HepG2 (cell line): ENCODE measurements around the gene TREML1.

Experiments
- CTCF ChIP-seq: sonication (generic); formaldehyde crosslinking; IDR thresholded peaks from 2 replicates; pipeline ENCODE4 v1.5.0; 2020; ENCODE audit warnings: mild to moderate bottlenecking, missing genetic modification reagents, moderate library complexity
- GLI4 ChIP-seq: sonication (generic); formaldehyde crosslinking; IDR thresholded peaks from 2 replicates; pipeline ENCODE4 v1.5.1; 2020; ENCODE audit warnings: missing genetic modification reagents, mild to moderate bottlenecking, moderate library complexity, borderline replicate concordance
- GTF2F1 ChIP-seq: fragments of 150-350 bp; IDR thresholded peaks from 2 replicates; pipeline ENCODE4 v1.6.1; 2014; ENCODE audit warnings: low read length
- KDM5A ChIP-seq: fragments of 200-600 bp; sonication (generic); IDR thresholded peaks from 2 replicates; pipeline ENCODE4 v1.7.0; 2018; ENCODE audit warnings: antibody characterized with exemption, mild to moderate bottlenecking, low read length, borderline replicate concordance
- POLR2A ChIP-seq, 2 experiments: IDR thresholded peaks; 2 replicates each; pipeline ENCODE4 v1.6.1; 2011; ENCODE audit warnings: low read depth in 2 of 2, low read length in 2 of 2, mild to moderate bottlenecking in 1 of 2, moderate library complexity in 1 of 2; ENCODE audit not compliant: insufficient read depth in 1 of 2
- POLR2AphosphoS5 ChIP-seq: IDR thresholded peaks from 2 replicates; pipeline ENCODE4 v1.6.1; 2012; ENCODE audit warnings: low read depth, low read length
- RXRA ChIP-seq: sonication (generic); formaldehyde crosslinking; IDR thresholded peaks from 2 replicates; pipeline ENCODE4 v1.5.1; 2020; ENCODE audit warnings: missing genetic modification reagents
- SMC3 ChIP-seq: IDR thresholded peaks from 2 replicates; pipeline ENCODE4 v1.6.1; 2011; ENCODE audit warnings: low read length, improper control_type of control experiment
- TAF1 ChIP-seq: sonication (generic); formaldehyde crosslinking; IDR thresholded peaks from 2 replicates; pipeline ENCODE4 v1.4.0; 2020; ENCODE audit warnings: missing genetic modification reagents
- ZC3H4 ChIP-seq: sonication (generic); formaldehyde crosslinking; IDR thresholded peaks from 2 replicates; pipeline ENCODE4 v1.4.0; 2020; ENCODE audit warnings: missing genetic modification reagents, borderline replicate concordance
- ZNF24 ChIP-seq: fragments of 450-650 bp; IDR thresholded peaks from 2 replicates; pipeline ENCODE4 v1.6.1; 2017; ENCODE audit warnings: antibody characterized with exemption, mild to moderate bottlenecking
- ZNF530 ChIP-seq: sonication (generic); formaldehyde crosslinking; IDR thresholded peaks from 2 replicates; pipeline ENCODE4 v1.5.0; 2020; ENCODE audit warnings: low read depth, mild to moderate bottlenecking, missing genetic modification reagents
- ZNF577 ChIP-seq: sonication (generic); formaldehyde crosslinking; IDR thresholded peaks from 2 replicates; pipeline ENCODE4 v1.4.0; 2020; ENCODE audit warnings: mild to moderate bottlenecking, low read depth, missing genetic modification reagents, borderline replicate concordance
- TF ChIP-seq, protein P1 (sequence below): sonication (generic); formaldehyde crosslinking; IDR thresholded peaks from 2 replicates; pipeline ENCODE4 v1.8.1; 2023; ENCODE audit warnings: mild to moderate bottlenecking, missing genetic modification reagents, borderline replicate concordance

GRCh38 chr6:41125282-41125681 lies 28.9 kb downstream of the TREML1 start:
- TF ChIP-seq CTCF (no peak), ZNF530 (no peak), ZNF577 (no peak), GLI4 (CRISPR knock-in tag) (no peak), RXRA (CRISPR knock-in tag) (no peak), ZNF24 (no peak), KDM5A (no peak), POLR2AphosphoS5 (no peak), POLR2A (IDR thresholded peaks at IDR 0.05; ENCODE audit: insufficient read depth in 1 of 2, low read depth in 2 of 2, low read length in 2 of 2) (no peak), SMC3 (no peak), GTF2F1 (no peak), ZC3H4 (CRISPR knock-in tag) (no peak), TAF1 (no peak)
- TF ChIP-seq, protein P1, sequence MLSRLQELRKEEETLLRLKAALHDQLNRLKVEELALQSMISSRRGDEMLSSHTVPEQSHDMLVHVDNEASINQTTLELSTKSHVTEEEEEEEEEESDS = no peak
